B cell (primary cell): ENCODE results near the gene CWC25. TPM values are rescaled to one million over a fixed set of nuclear protein-coding genes. Genes with fewer than 3 reads are reported as not detected.

Experiments used
- ATAC-seq: fragments of 200-7000 bp; cut with Tn5 transposase; one replicate; pipeline ENCODE4 v1.10.0; 2021; ENCODE audit warnings: low read depth, mild to moderate bottlenecking, moderate number of reproducible peaks, moderate library complexity
- CTCF ChIA-PET: fragments of 350-600 bp; sonication (Branson Sonifier 250); formaldehyde crosslinking; loops from one replicate; lab custom pipeline; 2021; ENCODE audit warnings: antibody characterized with exemption, inconsistent platforms; lab: Charles Lee
- POLR2A ChIA-PET: fragments of 350-600 bp; sonication (Branson Sonifier 250); formaldehyde crosslinking; loops from one replicate; lab custom pipeline; 2021; ENCODE audit warnings: antibody characterized with exemption; lab: Charles Lee
- DNase-seq: peaks from one replicate; pipeline ENCODE4 v3.0.0; 2013
- H2AFZ ChIP-seq: 2 replicates; pipeline ENCODE4 v1.6.1; 2012; ENCODE audit warnings: mild to moderate bottlenecking, low read depth, low read length; ENCODE audit not compliant: insufficient read depth, poor library complexity, severe bottlenecking
- H3K27ac ChIP-seq, 2 donors: 1 replicate in 1 of 2; 2 replicates in 1 of 2; pipeline ENCODE4 v1.5.1; 2012 to 2013; ENCODE audit warnings: low read length in 2 of 2, mild to moderate bottlenecking in 2 of 2, moderate library complexity in 1 of 2
- H3K27me3 ChIP-seq, 4 experiments: fragments of 200-600 bp in 1 of 4; sonication (generic) in 1 of 4; replicated peaks in 1 of 4; 1 replicate in 2 of 4; 2 replicates in 2 of 4; pipeline versions ENCODE4 v1.6.1 to v1.7.0; 2013 to 2016; ENCODE audit warnings: low read length in 3 of 4, mild to moderate bottlenecking in 2 of 4, mixed read lengths in 1 of 4, moderate library complexity in 1 of 4; ENCODE audit not compliant: insufficient read depth in 4 of 4, control insufficient read depth in 3 of 4; ENCODE audit errors: control extremely low read depth in 1 of 4
- H3K36me3 ChIP-seq, 2 experiments: replicated peaks in 1 of 2; 1 replicate in 1 of 2; 2 replicates in 1 of 2; pipeline versions ENCODE4 v1.6.1 to v1.7.1; 2013; ENCODE audit warnings: low read length in 1 of 2; ENCODE audit not compliant: insufficient read depth in 2 of 2, control insufficient read depth in 1 of 2; ENCODE audit errors: control extremely low read depth in 1 of 2, extremely low read depth in 1 of 2
- H3K4me1 ChIP-seq, 2 donors: fragments of 200-600 bp in 1 of 2; sonication (generic) in 1 of 2; 1 replicate in 1 of 2; 2 replicates in 1 of 2; pipeline versions ENCODE4 v1.5.1 to v1.6.1; 2013 to 2017; ENCODE audit warnings: low read length in 2 of 2; ENCODE audit not compliant: control insufficient read depth in 2 of 2, insufficient read depth in 2 of 2
- H3K4me2 ChIP-seq: replicated peaks from 2 replicates; pipeline ENCODE3; 2012; ENCODE audit warnings: mild to moderate bottlenecking, low read depth, low read length; ENCODE audit not compliant: poor library complexity, severe bottlenecking
- H3K4me3 ChIP-seq, 5 experiments: fragments of 200-600 bp in 1 of 5; sonication (generic) in 1 of 5; 1 replicate in 3 of 5; 2 replicates in 2 of 5; pipeline versions ENCODE4 v1.5.1 to v1.7.0; 2011 to 2016; ENCODE audit warnings: low read length in 4 of 5, mild to moderate bottlenecking in 4 of 5, low read depth in 2 of 5, control low read depth in 1 of 5, moderate library complexity in 1 of 5; ENCODE audit not compliant: insufficient read depth in 1 of 5; ENCODE audit errors: control extremely low read depth in 1 of 5, extremely low read depth in 1 of 5
- H3K79me2 ChIP-seq: fragments of 200-600 bp; sonication (generic); one replicate; pipeline ENCODE4 v1.6.0; 2016; ENCODE audit warnings: low read length; ENCODE audit not compliant: control insufficient read depth, insufficient read depth
- H3K9ac ChIP-seq: fragments of 200-600 bp; sonication (generic); 2 replicates; pipeline ENCODE4 v1.6.1; 2017; ENCODE audit warnings: mild to moderate bottlenecking, low read length, moderate library complexity
- H3K9me3 ChIP-seq, 3 donors: one replicate each; pipeline versions ENCODE4 v1.6.1 to v1.7.1; 2013; ENCODE audit warnings: low read length in 2 of 3; ENCODE audit not compliant: control insufficient read depth in 2 of 3, insufficient read depth in 1 of 3; ENCODE audit errors: control extremely low read depth in 1 of 3
- H4K20me1 ChIP-seq: 2 replicates; pipeline ENCODE4 v1.6.0; 2012; ENCODE audit warnings: mild to moderate bottlenecking, low read length; ENCODE audit not compliant: insufficient read depth, control insufficient read depth, poor library complexity, severe bottlenecking
- H3K27ac Mint-ChIP-seq: one replicate; pipeline ENCODE4 v1.8.0; 2021; ENCODE audit warnings: mixed read lengths
- H3K27me3 Mint-ChIP-seq: one replicate; pipeline ENCODE4 v1.8.0; 2021; ENCODE audit warnings: mixed read lengths
- H3K4me1 Mint-ChIP-seq: one replicate; pipeline ENCODE4 v1.8.0; 2021; ENCODE audit warnings: mixed read lengths
- H3K4me3 Mint-ChIP-seq: one replicate; pipeline ENCODE4 v1.8.0; 2021; ENCODE audit warnings: mixed read lengths
- H3K9me3 Mint-ChIP-seq: one replicate; pipeline ENCODE4 v1.8.0; 2022; ENCODE audit warnings: mixed read lengths; ENCODE audit not compliant: insufficient read depth
- CTCF ChIP-seq: fragments of 200-600 bp; IDR thresholded peaks from one replicate; pipeline ENCODE4 v1.8.0; 2022; ENCODE audit warnings: antibody characterized with exemption, mild to moderate bottlenecking
- EZH2 ChIP-seq: IDR thresholded peaks from 2 replicates; pipeline ENCODE4 v1.6.1; 2012; ENCODE audit warnings: borderline replicate concordance, low read depth, mild to moderate bottlenecking, moderate library complexity, low read length; ENCODE audit not compliant: insufficient read depth, poor library complexity, severe bottlenecking
- WGBS: methylation state at CpG from one replicate; pipeline ENCODE4 v1.1.5; 2013; ENCODE audit warnings: missing lambda C conversion rate; ENCODE audit not compliant: insufficient coverage; 5-methylcytosine and 5-hydroxymethylcytosine counted together
- intact Hi-C: fragments of 100-400 bp; cut with micrococcal nuclease; formaldehyde crosslinking; loops from one replicate; pipeline ENCODE4 v1.10.0; 2022
- polyA minus RNA-seq: library from RNA; depleted of rRNA, polyadenylated mRNA; stranded (reverse); fragments of >200 nt; gene quantifications from 2 replicates; pipeline ENCODE4 v1.2.3, GENCODE V29; 2012
- polyA plus RNA-seq: library from polyadenylated mRNA; depleted of rRNA; stranded (reverse); fragments of >200 nt; gene quantifications from 2 replicates; pipeline ENCODE4 v1.2.3, GENCODE V29; 2012
- total RNA-seq, 2 donors: library from RNA; stranded (reverse); fragments of 120-200 nt in 1 of 2; gene quantifications; 1 replicate in 1 of 2; 2 replicates in 1 of 2; pipeline versions ENCODE4 v1.2.3 to v1.2.4, GENCODE V29; 2013 to 2022

CWC25 gene
- 39.3 and 43.3 TPM in 2 replicates for total RNA-seq
- 26.8 TPM for total RNA-seq (2013)
- 40.8 and 71.2 TPM in 2 replicates for polyA plus RNA-seq
- polyA minus RNA-seq: 15.3 and 26.4 TPM in 2 replicates

GRCh38 chr17:38824899-38825761, at the start of gene CWC25:
Gene CWC25, minus strand, starts transcription at chr17:38825321. Its CDS starts 138 bp downstream, at chr17:38825183.
- H3K9me3 ChIP-seq: no peaks in the 10 kb centered on the region
- peaks cover 14 to 19% of the 10 kb centered on the region in 2 donors for H3K4me1 ChIP-seq
- ATAC-seq (peak; percentile 83), DNase-seq (peak; percentile 100)
- WGBS: 2% methylated on average over 52 of the region's 55 CpGs
- intact Hi-C loops: loop anchor here (1.0 kb wide), 6 partner anchors 25 to 142 kb away; partner anchors contain the start of genes FBXO47, PSMB3 and RPL23
- Mint-ChIP-seq H3K4me3 (peak within 1 kb of the TSS; percentile 98), H3K4me1 (peaks cover 26% of the 10 kb centered on the region), H3K9me3 (no peaks in the 10 kb centered on the region), H3K27ac (peak within 1 kb of the TSS; percentile 100), H3K27me3 (no peaks in the 10 kb centered on the region)
- H3K27ac ChIP-seq: peak within 1 kb of the TSS; percentile 88 to 97
- H3K9ac ChIP-seq: peak within 1 kb of the TSS; percentile 84
- H3K4me2 ChIP-seq: peak within 1 kb of the TSS; percentile 86
- peaks cover 19% of the 10 kb centered on the region for H4K20me1 ChIP-seq
- peaks cover 49% of the 10 kb centered on the region for H3K79me2 ChIP-seq
- no peaks in the 10 kb centered on the region for H3K27me3 ChIP-seq
- POLR2A ChIA-PET: interaction anchor here (0.7 to 1.7 kb wide), 8 partner anchors 23 to 142 kb away, joined by 3 to 12 read pairs (median 5); partner anchors contain the start of genes FBXO47, LASP1, PSMB3 and RPL23
- peaks cover 5 to 16% of the 10 kb centered on the region in 2 experiments for H3K36me3 ChIP-seq
- H2AFZ ChIP-seq: peak within 1 kb of the TSS; percentile 92
- H3K4me3 ChIP-seq: peak within 1 kb of the TSS; percentile 77 to 93 (median 81)
- CTCF ChIA-PET: interaction anchor here (0.6 to 1.7 kb wide), 8 partner anchors 23 to 328 kb away, joined by 3 to 8 read pairs (median 4); partner anchors contain the start of gene RPL23
- no peak for TF ChIP-seq CTCF
- no peak for TF ChIP-seq EZH2
